GM12875 (cell line): ENCODE measurements around the gene ALKBH1.

Source experiments
- H3K4me3 ChIP-seq: one replicate; pipeline ENCODE4 v1.5.1; 2011; ENCODE audit warnings: low read depth, low read length, control low read depth
- CTCF ChIP-seq: IDR thresholded peaks from 2 replicates; pipeline ENCODE4 v1.5.1; 2011; ENCODE audit warnings: low read depth, mild to moderate bottlenecking, control low read depth, inconsistent platforms, low read length, moderate library complexity, borderline replicate concordance; ENCODE audit not compliant: insufficient read depth

Gene ALKBH1

GRCh38 chr14:77648520-77649200, 59.2 kb downstream of the ALKBH1 start:
- TF ChIP-seq CTCF = no peak
- no peak overlapping the region for H3K4me3 ChIP-seq

GRCh38 chr14:77647853-77648252, 60.0 kb downstream of the ALKBH1 start:
- H3K4me3 ChIP-seq = no peak overlapping the region
- TF ChIP-seq CTCF = no peak

GRCh38 chr14:77646907-77647306, 60.9 kb downstream of the ALKBH1 start:
- H3K4me3 ChIP-seq = no peak overlapping the region
- no peak for TF ChIP-seq CTCF

- no peak for TF ChIP-seq CTCF
- H3K4me3 ChIP-seq = no peak overlapping the region
Measured at GRCh38 chr14:77645520-77646230, 62.1 kb downstream of the ALKBH1 start.

- TF ChIP-seq CTCF = no peak
- no peak overlapping the region for H3K4me3 ChIP-seq
Measured at GRCh38 chr14:77642407-77642806, 65.4 kb downstream of the ALKBH1 start.

- peak overlapping the region; percentile 47 for H3K4me3 ChIP-seq
- TF ChIP-seq CTCF = no peak
Measured at GRCh38 chr14:77641534-77642341, 66.1 kb downstream of the ALKBH1 start.
